ENCODE results near the gene NR1D1.

DNA sequence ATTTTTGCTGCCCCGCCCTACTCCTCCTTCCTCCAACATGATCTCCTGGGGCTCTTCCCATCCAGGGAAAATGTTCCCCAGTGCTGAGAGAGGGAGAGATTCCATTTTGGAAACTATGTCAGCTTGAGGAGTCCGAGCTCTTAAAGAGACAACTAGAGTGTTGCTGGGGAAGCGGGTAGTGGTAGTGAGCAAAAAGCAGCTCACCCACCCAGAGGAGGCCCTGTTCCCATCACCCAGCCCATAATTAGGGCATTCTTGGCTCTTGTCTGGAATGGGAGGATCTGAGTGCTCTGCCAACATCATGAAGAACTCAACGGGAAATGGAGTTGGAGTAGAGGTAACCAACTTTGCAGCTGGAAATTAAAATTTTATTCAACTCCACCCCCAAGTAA is 12.3 kb upstream of the NR1D1 start:
- TF ChIP-seq, protein P1, sequence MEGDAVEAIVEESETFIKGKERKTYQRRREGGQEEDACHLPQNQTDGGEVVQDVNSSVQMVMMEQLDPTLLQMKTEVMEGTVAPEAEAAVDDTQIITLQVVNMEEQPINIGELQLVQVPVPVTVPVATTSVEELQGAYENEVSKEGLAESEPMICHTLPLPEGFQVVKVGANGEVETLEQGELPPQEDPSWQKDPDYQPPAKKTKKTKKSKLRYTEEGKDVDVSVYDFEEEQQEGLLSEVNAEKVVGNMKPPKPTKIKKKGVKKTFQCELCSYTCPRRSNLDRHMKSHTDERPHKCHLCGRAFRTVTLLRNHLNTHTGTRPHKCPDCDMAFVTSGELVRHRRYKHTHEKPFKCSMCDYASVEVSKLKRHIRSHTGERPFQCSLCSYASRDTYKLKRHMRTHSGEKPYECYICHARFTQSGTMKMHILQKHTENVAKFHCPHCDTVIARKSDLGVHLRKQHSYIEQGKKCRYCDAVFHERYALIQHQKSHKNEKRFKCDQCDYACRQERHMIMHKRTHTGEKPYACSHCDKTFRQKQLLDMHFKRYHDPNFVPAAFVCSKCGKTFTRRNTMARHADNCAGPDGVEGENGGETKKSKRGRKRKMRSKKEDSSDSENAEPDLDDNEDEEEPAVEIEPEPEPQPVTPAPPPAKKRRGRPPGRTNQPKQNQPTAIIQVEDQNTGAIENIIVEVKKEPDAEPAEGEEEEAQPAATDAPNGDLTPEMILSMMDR (IDR thresholded peaks at IDR 0.05), result no peak
- TF ChIP-seq POLR2A (IDR thresholded peaks at IDR 0.05), result no peak
